Loucy (cell line): ENCODE results near the gene DDR2.

ENCODE experiments used
- EZH2phosphoT487 ChIP-seq: fragments of 200-600 bp; IDR thresholded peaks from 2 replicates; pipeline ENCODE4 v1.6.1; 2018; ENCODE audit warnings: antibody characterized with exemption, mild to moderate bottlenecking, moderate library complexity, borderline replicate concordance
- TF ChIP-seq, protein P1 (sequence below): fragments of 200-600 bp; sonication (generic); conservative IDR thresholded peaks from 2 replicates; pipeline ENCODE4 v1.5.1; 2014; ENCODE audit warnings: mild to moderate bottlenecking, antibody characterized with exemption, low read length

DNA sequence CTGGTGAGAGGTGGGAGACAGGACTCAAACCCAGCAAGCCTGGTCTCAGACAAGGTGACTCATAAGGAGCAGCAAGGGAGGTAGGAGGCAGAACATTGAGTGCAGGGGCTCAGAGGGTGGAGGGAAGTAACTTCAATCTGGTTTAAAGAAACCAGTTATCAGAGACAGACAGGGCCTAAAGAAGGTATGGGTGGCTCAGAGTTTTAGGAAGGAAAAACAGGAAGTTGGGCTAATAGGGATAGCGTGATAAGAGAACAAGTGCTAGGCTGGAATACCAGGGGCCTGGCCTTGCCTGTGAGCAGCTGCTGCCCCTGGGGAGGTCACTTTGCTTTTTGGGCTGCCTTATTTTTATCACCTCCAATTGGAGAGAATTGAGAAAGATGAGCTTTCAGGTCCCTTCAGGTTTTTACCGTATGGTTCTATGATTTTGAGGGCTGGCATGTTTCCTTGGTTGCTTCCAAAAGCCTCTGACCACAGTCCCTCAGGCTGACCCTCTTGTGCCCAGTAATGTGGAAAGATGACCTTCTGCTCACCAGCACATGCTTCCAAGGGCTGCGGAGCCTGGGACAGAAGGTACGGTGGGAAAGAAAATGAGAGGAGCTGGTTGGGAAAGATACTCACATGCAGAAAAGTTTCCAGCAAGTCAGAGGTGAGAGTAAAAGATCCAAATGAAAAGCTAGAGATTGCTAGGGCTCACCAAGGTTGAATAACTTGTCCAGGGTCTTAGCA is 77.0 kb downstream of the DDR2 start:
- no peak for TF ChIP-seq EZH2phosphoT487
- TF ChIP-seq, protein P1, sequence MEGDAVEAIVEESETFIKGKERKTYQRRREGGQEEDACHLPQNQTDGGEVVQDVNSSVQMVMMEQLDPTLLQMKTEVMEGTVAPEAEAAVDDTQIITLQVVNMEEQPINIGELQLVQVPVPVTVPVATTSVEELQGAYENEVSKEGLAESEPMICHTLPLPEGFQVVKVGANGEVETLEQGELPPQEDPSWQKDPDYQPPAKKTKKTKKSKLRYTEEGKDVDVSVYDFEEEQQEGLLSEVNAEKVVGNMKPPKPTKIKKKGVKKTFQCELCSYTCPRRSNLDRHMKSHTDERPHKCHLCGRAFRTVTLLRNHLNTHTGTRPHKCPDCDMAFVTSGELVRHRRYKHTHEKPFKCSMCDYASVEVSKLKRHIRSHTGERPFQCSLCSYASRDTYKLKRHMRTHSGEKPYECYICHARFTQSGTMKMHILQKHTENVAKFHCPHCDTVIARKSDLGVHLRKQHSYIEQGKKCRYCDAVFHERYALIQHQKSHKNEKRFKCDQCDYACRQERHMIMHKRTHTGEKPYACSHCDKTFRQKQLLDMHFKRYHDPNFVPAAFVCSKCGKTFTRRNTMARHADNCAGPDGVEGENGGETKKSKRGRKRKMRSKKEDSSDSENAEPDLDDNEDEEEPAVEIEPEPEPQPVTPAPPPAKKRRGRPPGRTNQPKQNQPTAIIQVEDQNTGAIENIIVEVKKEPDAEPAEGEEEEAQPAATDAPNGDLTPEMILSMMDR: no peak
